Fibroblast of skin of back (primary cell): Measurements from ENCODE around the gene REC8.
"Not testable (repeated sequence)": the region's sequence is repeated elsewhere in the genome, so short reads cannot be mapped to it uniquely, and the experiment has no call there.

Experiments used
- DNase-seq: peaks from one replicate; pipeline ENCODE4 v3.0.0-alpha.2; 2013

Gene REC8

GRCh38 chr14:24184104-24184970, 12.5 kb downstream of the REC8 start:
- DNase-seq = no peak

- DNase-seq = no peak
Measured at GRCh38 chr14:24185026-24185425, 13.1 kb downstream of the REC8 start.

- no peak for DNase-seq
Measured at GRCh38 chr14:24185741-24186140, 13.9 kb downstream of the REC8 start.

GRCh38 chr14:24186831-24187538, 15.1 kb downstream of the REC8 start:
- no peak for DNase-seq

- DNase-seq = no peak
Measured at GRCh38 chr14:24187539-24187915, 15.6 kb downstream of the REC8 start.

- DNase-seq = peak; percentile 98
Measured at GRCh38 chr14:24188251-24189058, 16.6 kb downstream of the REC8 start, which contains the start of gene IPO4. TSS of gene IPO4 (minus strand) at chr14:24188816. CDS start at chr14:24188787, 29 bp downstream.

GRCh38 chr14:24189059-24189375, 17.1 kb downstream of the REC8 start:
- no peak for DNase-seq

GRCh38 chr14:24189460-24189859, 17.6 kb downstream of the REC8 start:
- DNase-seq = no peak

- DNase-seq = no peak
Measured at GRCh38 chr14:24190416-24190815, 18.5 kb downstream of the REC8 start.

GRCh38 chr14:24192933-24193332, 21.1 kb downstream of the REC8 start:
- DNase-seq = no peak

- no peak for DNase-seq
Measured at GRCh38 chr14:24194186-24194872, 22.4 kb downstream of the REC8 start.

GRCh38 chr14:24194873-24195185, 22.9 kb downstream of the REC8 start:
- no peak for DNase-seq

- peak; percentile 87 for DNase-seq
Measured at GRCh38 chr14:24195186-24196070, 23.5 kb downstream of the REC8 start, which contains the start of gene TM9SF1. TSS of gene TM9SF1 (minus strand) at chr14:24195441. CDS start at chr14:24195019, 422 bp downstream.

GRCh38 chr14:24196071-24197055, 24.5 kb downstream of the REC8 start:
- DNase-seq = peak; percentile 14

GRCh38 chr14:24197056-24197450, 25.2 kb downstream of the REC8 start:
- no peak for DNase-seq

GRCh38 chr14:24198814-24199524, 27.1 kb downstream of the REC8 start:
- DNase-seq = no peak

GRCh38 chr14:24202538-24202937, 30.7 kb downstream of the REC8 start:
- not testable (repeated sequence) for DNase-seq

GRCh38 chr14:24203249-24203886, 31.5 kb downstream of the REC8 start:
- DNase-seq = not testable (repeated sequence)
